Breast epithelium (tissue), 4 donors: ENCODE results near the gene FAS. TPM values are rescaled to one million over a fixed set of nuclear protein-coding genes. Genes with fewer than 3 reads are reported as not detected.

Experiments
- DNase-seq, 2 donors: peaks; one replicate each; pipeline ENCODE4 v3.0.0-alpha.2; 2019; ENCODE audit warnings: low spot score in 2 of 2
- H3K27ac ChIP-seq, 2 donors: fragments of 200-600 bp; sonication (generic) in 1 of 2; one replicate each; pipeline ENCODE4 v1.5.1; 2016 to 2019; ENCODE audit warnings: mild to moderate bottlenecking in 1 of 2
- H3K27me3 ChIP-seq, 2 donors: fragments of 200-600 bp; sonication (generic) in 1 of 2; one replicate each; pipeline versions ENCODE4 v1.5.1 to v1.6.0; 2017 to 2019; ENCODE audit warnings: control low read depth in 1 of 2, mild to moderate bottlenecking in 1 of 2
- H3K36me3 ChIP-seq: fragments of 200-600 bp; one replicate; pipeline ENCODE4 v1.5.1; 2019
- H3K4me1 ChIP-seq, 2 donors: fragments of 200-600 bp; sonication (generic); one replicate each; pipeline ENCODE4 v1.5.1; 2016 to 2019; ENCODE audit warnings: control low read depth in 1 of 2
- H3K4me3 ChIP-seq, 3 donors: fragments of 200-600 bp; sonication (generic); 1 replicate in 2 of 3; 2 replicates in 1 of 3; pipeline ENCODE4 v1.5.1; 2016 to 2019; ENCODE audit warnings: mild to moderate bottlenecking in 3 of 3, moderate library complexity in 2 of 3
- H3K9me3 ChIP-seq, 2 donors: fragments of 200-600 bp; sonication (generic) in 1 of 2; one replicate each; pipeline ENCODE4 v1.5.1; 2016 to 2019; ENCODE audit warnings: control low read depth in 1 of 2
- POLR2A ChIP-seq: fragments of 450-650 bp; IDR thresholded peaks from one replicate; pipeline ENCODE4 v1.6.1; 2016; ENCODE audit warnings: antibody characterized with exemption, mild to moderate bottlenecking, moderate library complexity
- POLR2AphosphoS5 ChIP-seq, 3 donors: sonication (generic); formaldehyde crosslinking; IDR thresholded peaks; one replicate each; pipeline ENCODE4 v1.6.1; 2017; ENCODE audit warnings: antibody characterized with exemption in 3 of 3
- intact Hi-C: fragments of 100-400 bp; cut with DNase I; formaldehyde crosslinking; loops from one replicate; pipeline ENCODE4 v1.15.1; 2023; ENCODE audit warnings: low total_unique reads
- total RNA-seq, 3 donors: library from RNA; depleted of rRNA; stranded (reverse); fragments of >200 nt; gene quantifications; one replicate each; pipeline ENCODE4 v1.1.0, GENCODE V29; 2016
- TF ChIP-seq, protein P1 (sequence below), 3 donors: fragments of 450-650 bp; IDR thresholded peaks; one replicate each; pipeline ENCODE4 v1.5.1; 2016 to 2017; ENCODE audit warnings: antibody characterized with exemption in 3 of 3, mild to moderate bottlenecking in 3 of 3, moderate library complexity in 3 of 3

Gene FAS
- total RNA-seq, 3 donors from 2014 or later: 26.9 to 51.5 (median 47.3) TPM

DNA sequence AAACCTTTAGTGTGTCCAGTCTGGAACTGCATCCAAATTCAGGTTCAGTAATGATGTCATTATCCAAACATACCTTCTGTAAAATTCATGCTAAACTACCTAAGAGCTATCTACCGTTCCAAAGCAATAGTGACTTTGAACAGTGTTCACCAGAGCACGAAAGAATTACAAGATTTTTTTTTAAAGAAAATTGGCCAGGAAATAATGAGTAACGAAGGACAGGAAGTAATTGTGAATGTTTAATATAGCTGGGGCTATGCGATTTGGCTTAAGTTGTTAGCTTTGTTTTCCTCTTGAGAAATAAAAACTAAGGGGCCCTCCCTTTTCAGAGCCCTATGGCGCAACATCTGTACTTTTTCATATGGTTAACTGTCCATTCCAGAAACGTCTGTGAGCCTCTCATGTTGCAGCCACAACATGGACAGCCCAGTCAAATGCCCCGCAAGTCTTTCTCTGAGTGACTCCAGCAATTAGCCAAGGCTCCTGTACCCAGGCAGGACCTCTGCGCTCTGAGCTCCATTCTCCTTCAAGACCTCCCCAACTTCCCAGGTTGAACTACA, 694 bp upstream of the FAS start:
- H3K27ac ChIP-seq: peak overlapping the region; percentile 98 to 99
- TF ChIP-seq POLR2A (peak; percentile 18), POLR2AphosphoS5 (IDR thresholded peaks at IDR 0.05) (peak in 1 of 3 donors; percentile 34)
- TF ChIP-seq, protein P1, sequence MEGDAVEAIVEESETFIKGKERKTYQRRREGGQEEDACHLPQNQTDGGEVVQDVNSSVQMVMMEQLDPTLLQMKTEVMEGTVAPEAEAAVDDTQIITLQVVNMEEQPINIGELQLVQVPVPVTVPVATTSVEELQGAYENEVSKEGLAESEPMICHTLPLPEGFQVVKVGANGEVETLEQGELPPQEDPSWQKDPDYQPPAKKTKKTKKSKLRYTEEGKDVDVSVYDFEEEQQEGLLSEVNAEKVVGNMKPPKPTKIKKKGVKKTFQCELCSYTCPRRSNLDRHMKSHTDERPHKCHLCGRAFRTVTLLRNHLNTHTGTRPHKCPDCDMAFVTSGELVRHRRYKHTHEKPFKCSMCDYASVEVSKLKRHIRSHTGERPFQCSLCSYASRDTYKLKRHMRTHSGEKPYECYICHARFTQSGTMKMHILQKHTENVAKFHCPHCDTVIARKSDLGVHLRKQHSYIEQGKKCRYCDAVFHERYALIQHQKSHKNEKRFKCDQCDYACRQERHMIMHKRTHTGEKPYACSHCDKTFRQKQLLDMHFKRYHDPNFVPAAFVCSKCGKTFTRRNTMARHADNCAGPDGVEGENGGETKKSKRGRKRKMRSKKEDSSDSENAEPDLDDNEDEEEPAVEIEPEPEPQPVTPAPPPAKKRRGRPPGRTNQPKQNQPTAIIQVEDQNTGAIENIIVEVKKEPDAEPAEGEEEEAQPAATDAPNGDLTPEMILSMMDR (IDR thresholded peaks at IDR 0.05): no peak
- H3K4me1 ChIP-seq: peaks cover 5 to 10% of the 10 kb centered on the region in 2 donors
- no peak for DNase-seq
- H3K9me3 ChIP-seq: no peaks in the 10 kb centered on the region
- H3K36me3 ChIP-seq: no peaks in the 10 kb centered on the region
- peak overlapping the region; percentile 90 to 98 (median 94) for H3K4me3 ChIP-seq
- intact Hi-C loops: loop anchor here (5.0 kb wide), 1 partner anchor 48 kb away; no protein-coding TSS in a partner anchor
- H3K27me3 ChIP-seq: no peaks in the 10 kb centered on the region

DNA sequence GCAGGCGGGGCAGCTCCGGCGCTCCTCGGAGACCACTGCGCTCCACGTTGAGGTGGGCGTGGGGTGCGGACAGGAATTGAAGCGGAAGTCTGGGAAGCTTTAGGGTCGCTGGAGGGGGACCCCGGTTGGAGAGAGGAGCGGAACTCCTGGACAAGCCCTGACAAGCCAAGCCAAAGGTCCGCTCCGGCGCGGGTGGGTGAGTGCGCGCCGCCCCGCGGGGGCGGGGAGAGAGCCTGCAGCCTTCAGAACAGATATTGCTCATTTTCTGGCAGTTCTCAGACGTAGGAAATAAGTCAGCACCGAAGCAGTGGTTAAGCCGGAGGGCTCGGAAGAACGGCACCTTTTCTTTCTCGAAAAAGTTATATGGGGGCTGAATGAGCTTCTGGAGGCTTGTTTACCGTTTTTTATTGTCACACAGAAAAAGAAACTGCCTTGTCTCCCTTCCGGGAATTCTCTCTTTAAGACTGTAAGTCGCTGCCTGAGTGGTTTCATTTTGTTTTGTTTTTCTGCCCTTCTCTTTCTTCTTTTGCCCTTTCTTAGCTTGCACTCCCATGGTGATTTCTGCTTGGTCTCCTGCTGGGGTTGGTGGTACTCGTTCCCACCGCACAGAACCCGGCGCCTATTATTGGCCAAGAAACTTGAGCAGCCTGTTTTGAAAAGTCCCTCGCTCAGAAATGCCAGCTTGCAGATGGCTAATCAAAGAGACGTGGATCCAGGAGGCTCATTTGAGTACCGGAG, 732 bp downstream of the FAS start:
- intact Hi-C loops: loop anchor here (5.0 kb wide), 1 partner anchor 49 kb away; no protein-coding TSS in a partner anchor

GRCh38 chr10:88991899-88992320, 1.3 kb downstream of the FAS start:
- Histone ChIP-seq H3K4me1 (peaks cover 5 to 10% of the 10 kb centered on the region in 2 donors), H3K27ac (peak overlapping the region; percentile 98 to 99), H3K9me3 (no peaks in the 10 kb centered on the region), H3K27me3 (no peaks in the 10 kb centered on the region), H3K36me3 (no peaks in the 10 kb centered on the region), H3K4me3 (peak overlapping the region; percentile 90 to 98 (median 94))
- TF ChIP-seq POLR2AphosphoS5 (IDR thresholded peaks at IDR 0.05) (no peak), POLR2A (no peak)
- TF ChIP-seq, protein P1 (IDR thresholded peaks at IDR 0.05): no peak
- DNase-seq: no peak
- intact Hi-C loops: loop anchor here (5.0 kb wide), 1 partner anchor 50 kb away; no protein-coding TSS in a partner anchor

More for the DNA sequence above, 732 bp downstream of the FAS start:
- Histone ChIP-seq H3K4me1 (peaks cover 5 to 10% of the 10 kb centered on the region in 2 donors), H3K36me3 (no peaks in the 10 kb centered on the region), H3K9me3 (no peaks in the 10 kb centered on the region), H3K27me3 (no peaks in the 10 kb centered on the region), H3K27ac (peak overlapping the region; percentile 98 to 99), H3K4me3 (peak overlapping the region; percentile 90 to 98 (median 94))
- DNase-seq: peak; percentile 55 to 72
- TF ChIP-seq POLR2AphosphoS5 (IDR thresholded peaks at IDR 0.05) (peak in 1 of 3 donors; percentile 6), POLR2A (peak; percentile 35)
- TF ChIP-seq, protein P1 (IDR thresholded peaks at IDR 0.05): peak in 1 of 3 donors; percentile 6

GRCh38 chr10:88992921-88993524, 2.4 kb downstream of the FAS start:
- intact Hi-C loops: loop anchor here (5.0 kb wide), 1 partner anchor 51 kb away; no protein-coding TSS in a partner anchor
- peaks cover 5 to 10% of the 10 kb centered on the region in 2 donors for H3K4me1 ChIP-seq
- no peak for DNase-seq
- TF ChIP-seq, protein P1 (IDR thresholded peaks at IDR 0.05): no peak
- TF ChIP-seq POLR2A (no peak), POLR2AphosphoS5 (IDR thresholded peaks at IDR 0.05) (no peak)
- H3K27ac ChIP-seq: peak overlapping the region; percentile 98 to 99
- H3K36me3 ChIP-seq: no peaks in the 10 kb centered on the region
- H3K4me3 ChIP-seq: peak overlapping the region; percentile 90 to 98 (median 94)
- no peaks in the 10 kb centered on the region for H3K9me3 ChIP-seq
- H3K27me3 ChIP-seq: no peaks in the 10 kb centered on the region
